DMS153 (cell line): Measurements from ENCODE around the gene LILRB2.
"Not testable (repeated sequence)": the region's sequence is repeated elsewhere in the genome, so short reads cannot be mapped to it uniquely, and the experiment has no call there.

Experiments
- DNase-seq: peaks from one replicate; lab custom pipeline; 2025; lab: John Stamatoyannopoulos, UW

LILRB2 gene

DNA sequence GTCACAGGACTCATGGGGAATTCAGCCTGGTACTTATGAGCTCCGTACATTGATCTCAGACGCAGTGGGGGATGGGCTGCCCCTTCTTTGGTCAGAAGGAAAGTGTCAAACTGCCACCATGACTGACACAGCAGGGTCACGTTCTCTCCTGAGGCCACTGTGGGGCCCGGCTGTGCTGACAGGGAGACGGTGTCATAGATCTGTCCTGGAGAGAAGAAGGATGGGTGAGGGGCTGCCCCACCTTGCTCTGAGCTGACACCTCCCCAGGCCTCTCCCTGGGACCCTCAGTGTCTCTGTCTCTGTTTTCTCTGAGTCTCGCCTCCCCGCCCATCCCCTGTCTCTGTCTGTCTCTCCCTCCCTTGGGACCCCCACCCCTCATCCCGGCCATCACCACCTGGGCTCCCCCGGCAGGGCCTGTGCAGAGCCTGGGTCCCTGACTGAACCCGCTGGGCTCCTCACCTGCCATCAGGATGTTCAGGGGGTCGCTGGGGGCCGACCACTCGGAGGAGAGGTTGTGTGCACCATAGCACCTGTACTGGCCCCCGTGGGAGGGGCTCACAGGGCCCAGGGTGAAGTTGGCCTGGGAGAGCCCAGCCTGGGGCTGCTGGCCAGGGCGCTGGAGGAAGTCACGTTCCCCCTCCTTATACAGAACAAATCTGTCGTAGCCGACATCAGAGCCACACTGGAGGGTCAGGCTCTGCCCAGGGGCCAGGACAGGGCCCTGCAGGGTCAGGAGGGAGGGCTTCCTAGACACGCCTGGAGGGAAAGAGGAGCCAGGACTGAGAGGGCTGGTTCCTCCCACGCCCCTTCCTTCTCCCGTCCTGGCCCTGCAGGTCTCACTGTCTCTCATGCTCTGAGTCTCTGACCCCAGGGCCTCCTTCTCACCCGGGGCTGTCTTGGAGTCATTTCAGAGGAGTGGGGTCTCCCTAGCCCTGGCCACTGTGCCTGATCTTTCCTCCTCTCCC, 40.3 kb downstream of the LILRB2 start:
- DNase-seq, result not testable (repeated sequence)

DNA sequence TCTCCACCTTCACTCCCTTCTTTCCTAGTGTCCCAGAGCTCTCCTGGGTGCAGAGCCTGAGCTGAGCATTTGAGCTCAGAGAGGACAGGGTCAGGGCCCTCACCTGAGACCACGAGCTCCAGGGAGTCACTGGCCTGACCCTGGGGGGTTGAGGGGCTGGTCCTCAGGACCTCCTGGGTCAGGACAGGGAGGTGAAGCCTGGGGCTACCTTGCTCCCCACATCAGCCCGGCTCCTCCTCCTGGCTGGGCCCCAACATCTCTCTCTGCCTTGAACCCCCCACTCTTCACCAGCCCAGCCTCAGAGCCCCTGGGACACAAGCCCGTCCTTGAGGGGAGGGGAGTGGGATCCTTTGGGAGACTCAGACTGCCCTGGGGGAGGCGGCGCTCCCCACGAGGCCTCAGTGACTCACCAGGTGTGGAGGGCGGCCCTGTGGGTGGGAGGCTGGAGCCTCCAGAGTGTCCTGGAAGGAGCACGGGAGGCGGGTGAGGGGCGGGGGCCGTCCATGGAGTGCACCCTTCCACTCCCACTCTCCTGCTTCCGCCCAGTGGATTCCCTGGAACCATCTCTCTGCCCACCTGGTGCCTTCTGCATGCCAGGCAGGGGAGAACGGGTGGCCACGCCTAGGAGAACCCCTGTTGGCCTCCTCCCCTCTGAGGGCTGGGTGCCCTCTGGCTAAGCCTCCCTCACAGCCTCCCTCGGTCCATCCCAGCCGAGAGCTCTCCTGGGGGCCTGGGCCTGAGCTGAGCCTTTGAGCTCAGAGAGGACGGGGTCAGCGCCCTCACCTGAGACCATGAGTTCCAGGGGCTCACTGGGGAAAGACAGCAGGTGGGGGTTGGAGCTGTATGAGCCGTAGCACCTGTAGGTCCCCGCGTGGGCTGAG, 41.2 kb downstream of the LILRB2 start:
- DNase-seq, result not testable (repeated sequence)

DNA sequence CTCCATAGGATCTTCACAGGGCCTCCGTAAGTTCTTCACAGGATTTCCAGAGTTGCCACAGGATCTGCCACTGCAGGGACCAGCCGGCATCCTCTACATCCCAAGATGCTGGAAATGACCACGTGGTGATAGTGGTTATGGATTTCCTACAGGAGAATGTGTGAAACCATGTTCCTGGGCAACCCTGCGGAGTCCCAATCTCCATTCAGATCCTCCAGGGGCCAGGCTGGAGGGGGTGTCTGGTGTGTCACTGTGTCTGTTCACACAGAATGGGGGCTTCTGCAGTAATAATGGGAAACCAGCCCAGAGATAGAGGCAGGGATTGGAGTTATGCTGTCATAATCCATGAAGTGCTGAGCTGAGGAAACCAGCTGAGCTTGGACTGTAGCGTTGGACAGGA, 47.0 kb downstream of the LILRB2 start:
- no peak for DNase-seq

DNA sequence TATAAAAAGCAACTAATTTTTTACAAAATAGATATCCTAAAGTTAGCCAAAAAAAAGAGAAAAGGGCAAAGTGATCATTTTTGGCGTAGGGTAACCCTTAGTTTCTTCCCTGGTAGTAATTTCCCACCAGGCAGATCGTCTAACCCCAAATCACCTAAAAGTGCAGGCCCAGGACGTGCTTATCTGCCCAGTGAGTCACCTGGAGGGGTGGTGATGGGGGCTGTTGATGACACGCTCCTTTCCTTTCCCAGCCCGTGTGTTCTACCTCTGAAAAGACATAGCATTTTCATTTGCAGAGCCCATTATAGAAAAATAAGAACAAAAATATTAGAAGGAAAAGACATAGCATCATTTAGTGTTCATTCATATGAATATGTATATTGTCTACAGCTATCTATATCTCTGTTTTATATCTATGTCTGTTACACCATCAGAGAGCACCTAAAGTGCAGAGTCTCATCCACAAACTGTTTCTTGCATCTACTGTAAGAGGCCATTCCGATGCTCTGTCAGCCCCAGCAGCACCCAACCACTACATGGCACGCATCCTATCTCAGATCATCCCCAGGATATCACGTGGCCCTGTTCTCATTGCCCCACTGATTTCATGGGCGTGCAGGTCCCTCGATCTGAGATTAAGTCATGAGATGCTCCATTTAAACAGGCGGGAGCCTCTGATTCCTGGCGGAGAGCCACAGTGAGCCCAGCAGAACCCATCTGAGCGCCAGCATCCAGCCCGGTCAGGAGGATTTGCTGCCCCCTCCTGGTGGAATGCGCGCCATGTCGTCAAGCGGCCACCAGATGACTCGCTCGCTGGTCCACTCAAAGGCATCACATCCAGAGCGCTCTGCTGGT, 49.6 kb downstream of the LILRB2 start:
- DNase-seq, result peak; percentile 82

DNA sequence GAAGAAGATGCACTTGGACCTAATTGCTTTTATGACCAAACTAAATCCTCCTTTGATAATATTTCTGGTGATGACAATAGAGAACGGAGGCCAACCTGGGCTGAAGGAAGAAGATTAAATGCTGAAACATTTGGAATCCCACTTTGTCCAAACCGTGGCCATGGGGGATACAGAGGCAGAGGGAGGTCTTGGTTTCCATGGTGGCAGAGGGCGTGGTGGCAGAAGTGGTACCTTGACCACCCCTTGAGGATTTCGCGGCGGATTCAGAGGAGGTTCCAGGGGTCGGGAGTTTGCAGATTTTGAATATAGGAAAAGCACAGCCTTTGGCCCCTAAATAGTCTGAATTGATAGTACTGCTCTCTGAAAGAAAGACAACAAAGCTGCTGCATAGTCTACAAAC, 50.9 kb downstream of the LILRB2 start:
- DNase-seq, result no peak

DNA sequence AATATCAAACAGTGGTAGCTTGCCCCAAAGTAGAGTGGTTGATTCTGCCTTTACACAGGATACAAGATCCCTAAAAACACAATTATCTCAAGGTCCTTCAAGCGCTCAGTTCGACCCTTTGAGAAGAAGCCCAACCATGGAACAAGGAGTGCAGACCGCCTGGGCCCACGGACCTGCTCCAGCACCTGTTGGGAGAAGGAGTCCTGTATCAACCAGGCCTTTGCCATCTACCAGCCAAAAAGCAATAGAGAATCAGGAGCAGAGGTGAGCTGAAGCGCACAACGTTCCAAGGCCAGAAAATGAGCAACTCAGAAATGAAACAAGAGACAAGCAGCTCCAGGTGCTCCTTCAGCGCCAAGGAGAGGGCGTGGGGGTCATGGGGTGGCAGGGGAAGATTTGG, 51.8 kb downstream of the LILRB2 start:
- DNase-seq, result no peak

DNA sequence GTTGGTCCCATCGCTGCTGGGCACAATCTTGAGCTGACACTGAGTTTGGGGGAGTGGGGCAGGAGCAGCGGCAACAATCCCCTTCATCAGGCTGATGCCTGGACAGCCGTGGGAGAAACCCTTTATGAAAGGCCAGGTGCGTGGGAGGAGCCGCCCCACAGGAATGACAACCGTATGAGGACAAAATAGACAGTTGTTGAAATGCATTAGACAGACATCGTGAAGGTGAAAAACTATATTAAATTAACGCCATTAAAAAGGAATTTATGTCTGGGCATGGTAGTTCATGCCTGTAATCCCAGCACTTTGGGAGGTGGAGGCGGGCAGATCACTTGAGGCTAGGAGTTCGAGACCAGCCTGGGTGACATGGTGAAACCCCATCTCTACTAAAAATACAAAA, 56.3 kb downstream of the LILRB2 start:
- not testable (repeated sequence) for DNase-seq

DNA sequence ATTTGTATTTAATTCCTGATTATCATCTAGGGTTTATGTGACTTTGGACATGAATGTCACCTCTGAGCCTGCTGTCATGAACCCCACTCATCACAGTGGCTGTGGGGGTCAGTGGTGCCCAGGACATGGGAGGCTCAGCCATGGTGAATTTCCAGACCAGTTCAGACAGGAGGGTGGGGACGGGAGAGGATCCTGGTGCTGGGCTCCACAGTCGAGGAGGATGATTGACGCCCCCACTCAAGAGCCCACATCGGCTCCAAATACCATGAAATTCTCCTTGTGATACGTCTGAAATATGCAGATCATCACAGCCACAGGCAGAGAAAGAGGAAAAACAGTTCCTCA, 57.0 kb downstream of the LILRB2 start:
- DNase-seq, result not testable (repeated sequence)
